ENCODE data around the gene COL13A1.

DNA sequence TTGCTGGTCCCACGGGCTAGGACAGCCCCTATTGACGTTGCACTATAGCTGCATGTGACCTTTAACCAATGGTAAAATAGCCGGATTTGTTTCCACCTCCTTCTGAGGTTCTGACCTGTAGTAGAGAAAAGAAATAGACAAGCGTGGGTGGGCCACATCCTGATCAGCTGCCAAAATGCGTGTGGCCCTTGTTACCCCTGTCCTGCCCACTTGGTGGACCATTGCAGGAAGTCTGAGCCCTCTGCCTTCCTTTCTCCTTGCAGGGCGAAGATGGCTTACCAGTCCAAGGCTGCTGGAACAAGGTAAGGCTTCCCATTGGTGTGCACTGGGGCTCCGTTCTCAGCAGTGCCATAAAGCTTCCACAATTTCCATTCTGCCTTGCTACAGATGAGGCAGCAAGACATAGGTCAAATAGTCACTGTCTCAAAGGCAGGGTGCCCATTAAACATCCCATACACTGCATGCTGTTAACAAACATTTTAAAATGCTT, 155.1 kb downstream of the COL13A1 start:
- TF ChIP-seq, protein P1, sequence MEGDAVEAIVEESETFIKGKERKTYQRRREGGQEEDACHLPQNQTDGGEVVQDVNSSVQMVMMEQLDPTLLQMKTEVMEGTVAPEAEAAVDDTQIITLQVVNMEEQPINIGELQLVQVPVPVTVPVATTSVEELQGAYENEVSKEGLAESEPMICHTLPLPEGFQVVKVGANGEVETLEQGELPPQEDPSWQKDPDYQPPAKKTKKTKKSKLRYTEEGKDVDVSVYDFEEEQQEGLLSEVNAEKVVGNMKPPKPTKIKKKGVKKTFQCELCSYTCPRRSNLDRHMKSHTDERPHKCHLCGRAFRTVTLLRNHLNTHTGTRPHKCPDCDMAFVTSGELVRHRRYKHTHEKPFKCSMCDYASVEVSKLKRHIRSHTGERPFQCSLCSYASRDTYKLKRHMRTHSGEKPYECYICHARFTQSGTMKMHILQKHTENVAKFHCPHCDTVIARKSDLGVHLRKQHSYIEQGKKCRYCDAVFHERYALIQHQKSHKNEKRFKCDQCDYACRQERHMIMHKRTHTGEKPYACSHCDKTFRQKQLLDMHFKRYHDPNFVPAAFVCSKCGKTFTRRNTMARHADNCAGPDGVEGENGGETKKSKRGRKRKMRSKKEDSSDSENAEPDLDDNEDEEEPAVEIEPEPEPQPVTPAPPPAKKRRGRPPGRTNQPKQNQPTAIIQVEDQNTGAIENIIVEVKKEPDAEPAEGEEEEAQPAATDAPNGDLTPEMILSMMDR (IDR thresholded peaks at IDR 0.05 in 4 of 5, conservative IDR thresholded peaks at IDR 0.05 in 1 of 5) = no peak
- TF ChIP-seq POLR2A (IDR thresholded peaks at IDR 0.05) = no peak
